PC-3 (cell line): ENCODE results near the gene DYNC2I2. TPM values are rescaled to one million over a fixed set of nuclear protein-coding genes. Genes with fewer than 3 reads are reported as not detected.

ENCODE experiments used
- ATAC-seq: fragments of 200-7000 bp; cut with Tn5 transposase; 2 replicates; pipeline ENCODE4 v1.9.1; 2020; ENCODE audit warnings: mild to moderate bottlenecking, moderate library complexity
- BruUV-seq: library from RNA; stranded (reverse); fragments of 400-500 nt; replicated peaks from 2 replicates; lab custom pipeline; 2021; lab: Mats Ljungman, UMichigan
- CTCF ChIA-PET: fragments of 300-600 bp; sonication (Branson Sonifier 250); formaldehyde crosslinking; loops from one replicate; lab custom pipeline; 2022; ENCODE audit warnings: antibody characterized with exemption; lab: Charles Lee
- POLR2A ChIA-PET: fragments of 300-600 bp; sonication (Branson Sonifier 250); formaldehyde crosslinking; loops from one replicate; lab custom pipeline; 2022; ENCODE audit warnings: antibody characterized with exemption; ENCODE audit not compliant: unreplicated experiment; lab: Charles Lee
- DNase-seq: peaks from one replicate; pipeline ENCODE4 v3.0.0-alpha.2; 2015
- H2AFZ ChIP-seq: fragments of 300-600 bp; sonication (generic); 2 replicates; pipeline ENCODE4 v1.6.0; 2016; ENCODE audit warnings: antibody characterized with exemption, low read length
- H3F3A ChIP-seq: fragments of 300-600 bp; sonication (generic); one replicate; pipeline ENCODE4 v1.6.0; 2017; ENCODE audit warnings: antibody characterized with exemption, low read length, control low read depth, mild to moderate bottlenecking; ENCODE audit not compliant: unreplicated experiment
- H3K27ac ChIP-seq: fragments of 300-600 bp; sonication (generic); 2 replicates; pipeline ENCODE4 v1.5.1; 2016; ENCODE audit warnings: mild to moderate bottlenecking, low read length
- H3K27me3 ChIP-seq: fragments of 300-600 bp; sonication (generic); 2 replicates; pipeline ENCODE4 v1.6.1; 2016; ENCODE audit warnings: low read length, mixed read lengths
- H3K36me3 ChIP-seq: fragments of 300-600 bp; sonication (generic); 2 replicates; pipeline ENCODE4 v1.6.1; 2016; ENCODE audit warnings: low read depth, mixed run types, low read length, mixed read lengths
- H3K4me1 ChIP-seq: fragments of 300-600 bp; sonication (generic); 2 replicates; pipeline ENCODE4 v1.5.1; 2016; ENCODE audit warnings: low read length; ENCODE audit not compliant: insufficient read depth
- H3K4me2 ChIP-seq: fragments of 300-600 bp; sonication (generic); 2 replicates; pipeline ENCODE4 v1.6.0; 2016; ENCODE audit warnings: low read length
- H3K4me3 ChIP-seq: fragments of 300-600 bp; sonication (generic); 2 replicates; pipeline ENCODE4 v1.5.1; 2016; ENCODE audit warnings: mild to moderate bottlenecking, low read length, mixed read lengths
- H3K79me2 ChIP-seq: fragments of 300-600 bp; sonication (generic); 2 replicates; pipeline ENCODE4 v1.6.1; 2017; ENCODE audit warnings: low read length, mixed read lengths
- H3K9ac ChIP-seq: fragments of 300-600 bp; sonication (generic); 2 replicates; pipeline ENCODE4 v1.6.0; 2016; ENCODE audit warnings: mild to moderate bottlenecking, low read length
- H3K9me2 ChIP-seq: fragments of 300-600 bp; sonication (generic); replicated peaks from 2 replicates; pipeline ENCODE4 v1.6.1; 2016; ENCODE audit warnings: mixed run types, low read length, mixed read lengths
- H3K9me3 ChIP-seq: fragments of 300-600 bp; sonication (generic); 2 replicates; pipeline ENCODE4 v1.6.1; 2016; ENCODE audit warnings: low read length, mixed read lengths
- H4K20me1 ChIP-seq: fragments of 300-600 bp; sonication (generic); 2 replicates; pipeline ENCODE4 v1.6.1; 2016; ENCODE audit warnings: low read length, mixed read lengths
- CTCF ChIP-seq: fragments of 300-600 bp; sonication (generic); conservative IDR thresholded peaks from 2 replicates; pipeline ENCODE4 v1.5.1; 2017; ENCODE audit warnings: antibody characterized with exemption, low read depth, mild to moderate bottlenecking, low read length
- EZH2 ChIP-seq: fragments of 300-600 bp; sonication (generic); IDR thresholded peaks from one replicate; pipeline ENCODE4 v1.6.1; 2017; ENCODE audit warnings: antibody characterized with exemption, mild to moderate bottlenecking, low read length; ENCODE audit not compliant: unreplicated experiment
- EZH2phosphoT487 ChIP-seq: fragments of 300-600 bp; sonication (generic); IDR thresholded peaks from 2 replicates; pipeline ENCODE4 v1.6.1; 2018; ENCODE audit warnings: mild to moderate bottlenecking, antibody characterized with exemption, low read length, borderline replicate concordance
- intact Hi-C: fragments of 100-400 bp; cut with micrococcal nuclease; formaldehyde crosslinking; loops from 2 replicates; pipeline ENCODE4 v1.9.0; 2023
- total RNA-seq: library from RNA; depleted of rRNA; stranded (reverse); fragments of >200 nt; gene quantifications from 2 replicates; pipeline ENCODE4 v1.2.3, GENCODE V29; 2014

Gene DYNC2I2
- total RNA-seq, 1 experiment from 2014 or later, result 196 TPM

GRCh38 chr9:128607642-128608350, 48.9 kb downstream of the DYNC2I2 start:
- DNase-seq (peak; percentile 43), ATAC-seq (peak; percentile 95)
- no peaks in the 10 kb centered on the region for H3K9me2 ChIP-seq
- H3F3A ChIP-seq, result no peaks in the 10 kb centered on the region
- H3K4me3 ChIP-seq, result no peak overlapping the region
- BruUV-seq, result no TSS peak
- H3K9me3 ChIP-seq, result no peaks in the 10 kb centered on the region
- H3K27me3 ChIP-seq, result no peaks in the 10 kb centered on the region
- CTCF ChIA-PET, result interaction anchor here (0.6 kb wide), 1 partner anchor 58 kb away, joined by 4 read pairs; no protein-coding TSS in a partner anchor
- H3K27ac ChIP-seq, result peak overlapping the region; percentile 40
- H3K79me2 ChIP-seq, result no peaks in the 10 kb centered on the region
- POLR2A ChIA-PET, result no interaction called here
- no peak for TF ChIP-seq CTCF
- no peak for TF ChIP-seq EZH2phosphoT487
- no peak for TF ChIP-seq EZH2
- H4K20me1 ChIP-seq, result no peaks in the 10 kb centered on the region
- H2AFZ ChIP-seq, result no peak overlapping the region
- peaks cover 57% of the 10 kb centered on the region for H3K36me3 ChIP-seq
- H3K9ac ChIP-seq, result no peak overlapping the region
- intact Hi-C loops, result no loop called here
- no peak overlapping the region for H3K4me2 ChIP-seq
- H3K4me1 ChIP-seq, result no peaks in the 10 kb centered on the region

DNA sequence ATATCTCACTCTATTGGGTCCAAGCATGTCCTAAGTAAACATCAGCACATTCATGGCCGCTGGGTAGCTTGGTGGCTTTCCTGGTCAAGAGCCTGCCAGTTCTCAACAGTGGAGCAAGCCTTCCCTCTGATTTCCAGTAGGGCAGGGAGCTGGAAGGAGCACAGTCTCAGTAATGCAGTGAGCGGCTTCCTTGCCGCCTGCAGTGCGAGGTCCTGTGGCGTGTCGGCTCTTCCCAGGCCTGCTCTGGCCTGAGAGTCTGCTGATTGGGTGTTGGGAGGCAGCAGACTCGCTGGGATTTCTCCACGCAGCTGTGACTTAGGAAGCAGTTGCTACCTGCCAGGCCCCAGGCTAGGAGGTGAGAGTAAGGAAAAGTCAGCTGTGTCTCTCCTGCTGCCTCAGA, 53.0 kb downstream of the DYNC2I2 start:
- Histone ChIP-seq H3K36me3 (peaks cover 35% of the 10 kb centered on the region), H3F3A (no peaks in the 10 kb centered on the region), H4K20me1 (no peaks in the 10 kb centered on the region), H3K4me3 (no peak overlapping the region), H3K9me3 (no peaks in the 10 kb centered on the region), H3K27me3 (no peaks in the 10 kb centered on the region), H3K9ac (no peak overlapping the region), H3K79me2 (no peaks in the 10 kb centered on the region), H2AFZ (no peak overlapping the region), H3K27ac (no peak overlapping the region), H3K4me1 (no peaks in the 10 kb centered on the region), H3K4me2 (no peak overlapping the region), H3K9me2 (no peaks in the 10 kb centered on the region)
- no peak for DNase-seq
- CTCF ChIA-PET, result no interaction called here
- no peak for ATAC-seq
- TF ChIP-seq EZH2phosphoT487 (no peak), CTCF (no peak), EZH2 (no peak)
- intact Hi-C loops, result no loop called here
- POLR2A ChIA-PET, result no interaction called here
- BruUV-seq, result no TSS peak

GRCh38 chr9:128600099-128600498, 56.5 kb downstream of the DYNC2I2 start:
- POLR2A ChIA-PET, result no interaction called here

More at GRCh38 chr9:128600099-128600498, 56.5 kb downstream of the DYNC2I2 start:
- Histone ChIP-seq H3K4me3 (no peak overlapping the region), H3K36me3 (peaks cover 34% of the 10 kb centered on the region), H3F3A (no peaks in the 10 kb centered on the region), H3K27me3 (no peaks in the 10 kb centered on the region), H4K20me1 (no peaks in the 10 kb centered on the region), H2AFZ (no peak overlapping the region), H3K9ac (no peak overlapping the region), H3K79me2 (no peaks in the 10 kb centered on the region), H3K9me3 (no peaks in the 10 kb centered on the region), H3K9me2 (no peaks in the 10 kb centered on the region), H3K27ac (no peak overlapping the region), H3K4me1 (no peaks in the 10 kb centered on the region), H3K4me2 (no peak overlapping the region)
- no TSS peak for BruUV-seq
- DNase-seq, result no peak
- ATAC-seq, result no peak
- no peak for TF ChIP-seq EZH2
- no peak for TF ChIP-seq EZH2phosphoT487
- TF ChIP-seq CTCF, result no peak
- intact Hi-C loops, result no loop called here
- CTCF ChIA-PET, result no interaction called here
